ENCODE measurements around the gene NANOS2. TPM values are rescaled to one million over a fixed set of nuclear protein-coding genes. Genes with fewer than 3 reads are reported as not detected.

The NANOS2 gene
- total and polyA plus RNA-seq, 9 of the 15 experiments (the other 6 are each of a cell fraction or from before 2014, with no cell fraction given), result not detected

GRCh38 chr19:45927565-45928261, 13.1 kb upstream of the NANOS2 start (continued):
- no peak for TF ChIP-seq ZMIZ1 (IDR thresholded peaks at IDR 0.05; ENCODE audit: low read depth in 2 of 2, low read length in 2 of 2)
- no peak for TF ChIP-seq ZC3H4 (CRISPR knock-in tag; IDR thresholded peaks at IDR 0.05; ENCODE audit: borderline replicate concordance)
- peak in 1 of 3 experiments; percentile 52 for TF ChIP-seq YY1 (IDR thresholded peaks at IDR 0.05; ENCODE audit: borderline replicate concordance in 1 of 3, control insufficient read depth in 1 of 3, extremely low read depth in 1 of 3, insufficient read depth in 3 of 3, insufficient read length in 1 of 3, insufficient replicate concordance in 2 of 3, low read depth in 1 of 3, low read length in 2 of 3)
- no peak; the same call in 1 of the 2 replicates for TF ChIP-seq SOX6 (IDR thresholded peaks at IDR 0.05)
- TF ChIP-seq NFXL1 (CRISPR knock-in tag; IDR thresholded peaks at IDR 0.05), result no peak
- TF ChIP-seq SFPQ (IDR thresholded peaks at IDR 0.05; ENCODE audit: low read depth, low read length), result no peak
- peak; percentile 90 to 92 for TF ChIP-seq NRF1 (conservative IDR thresholded peaks at IDR 0.05 in 1 of 2, IDR thresholded peaks at IDR 0.05 in 1 of 2)
- TF ChIP-seq SRSF3 (IDR thresholded peaks at IDR 0.05; ENCODE audit: insufficient read depth, low read length), result no peak
- 0 out of 2 replicates have a peak, but pooled peaks have one; percentile 24 for TF ChIP-seq JUN (IDR thresholded peaks at IDR 0.05; ENCODE audit: borderline replicate concordance, low read depth, low read length)
- no peak for TF ChIP-seq JUN (CRISPR knock-in tag; IDR thresholded peaks at IDR 0.05; ENCODE audit: borderline replicate concordance)
- TF ChIP-seq ZNF778 (CRISPR knock-in tag; IDR thresholded peaks at IDR 0.05), result no peak
- peak; percentile 81 for TF ChIP-seq RBM25 (IDR thresholded peaks at IDR 0.05; ENCODE audit: low read depth, low read length, severe bottlenecking)
- 0 out of 2 replicates have a peak, but pooled peaks have one; percentile 40 for TF ChIP-seq AFF4 (CRISPR knock-in tag; IDR thresholded peaks at IDR 0.05)
- no peak for TF ChIP-seq HMBOX1 (IDR thresholded peaks at IDR 0.05)

All from K562 (cell line).